Thymus (tissue), 11 donors: ENCODE results near the gene TIMM22. TPM values are rescaled to one million over a fixed set of nuclear protein-coding genes. Genes with fewer than 3 reads are reported as not detected.

ENCODE experiments used
- DNase-seq, 9 donors: peaks; one replicate each; pipeline ENCODE4 v3.0.0-alpha.2; 2013; ENCODE audit warnings: low spot score in 9 of 9, low read depth in 6 of 9, missing footprints in 1 of 9
- H3K27ac ChIP-seq, 2 donors: one replicate each; pipeline ENCODE4 v1.5.1; 2013; ENCODE audit warnings: control low read depth in 1 of 2, low read depth in 1 of 2, low read length in 1 of 2, mild to moderate bottlenecking in 1 of 2, moderate library complexity in 1 of 2
- H3K27me3 ChIP-seq, 2 donors: one replicate each; pipeline ENCODE4 v1.5.1; 2013; ENCODE audit warnings: low read length in 1 of 2; ENCODE audit not compliant: control insufficient read depth in 2 of 2, insufficient read depth in 1 of 2
- H3K36me3 ChIP-seq, 2 donors: one replicate each; pipeline ENCODE4 v1.5.1; 2013; ENCODE audit warnings: low read length in 1 of 2, mild to moderate bottlenecking in 1 of 2, moderate library complexity in 1 of 2; ENCODE audit not compliant: control insufficient read depth in 2 of 2, insufficient read depth in 2 of 2
- H3K4me1 ChIP-seq, 2 donors: one replicate each; pipeline ENCODE4 v1.5.1; 2013; ENCODE audit warnings: low read length in 2 of 2; ENCODE audit not compliant: control insufficient read depth in 2 of 2, insufficient read depth in 2 of 2
- H3K4me3 ChIP-seq, 2 donors: one replicate each; pipeline ENCODE4 v1.5.1; 2013; ENCODE audit warnings: low read length in 2 of 2, control low read depth in 1 of 2, mild to moderate bottlenecking in 1 of 2
- H3K9me3 ChIP-seq, 2 donors: one replicate each; pipeline ENCODE4 v1.5.1; 2013; ENCODE audit warnings: low read length in 1 of 2, mild to moderate bottlenecking in 1 of 2; ENCODE audit not compliant: control insufficient read depth in 2 of 2, insufficient read depth in 1 of 2
- WGBS: extraction: QIAGEN DNeasy Blood & Tissue Kit; methylation state at CpG from one replicate; pipeline ENCODE4 v1.1.7; 2013; 5-methylcytosine and 5-hydroxymethylcytosine counted together
- polyA plus RNA-seq: library from polyadenylated mRNA; stranded (reverse); fragments of 200-250 nt; gene quantifications from one replicate; pipeline ENCODE4 v1.2.3, GENCODE V29; 2013
- total RNA-seq: library from RNA; stranded (reverse); fragments of 120-200 nt; gene quantifications from one replicate; pipeline ENCODE4 v1.2.4, GENCODE V29; 2013
- donor health status: healthy.

The TIMM22 gene
- total and polyA plus RNA-seq, 2 donors = 7.1 to 9.0 TPM

DNA sequence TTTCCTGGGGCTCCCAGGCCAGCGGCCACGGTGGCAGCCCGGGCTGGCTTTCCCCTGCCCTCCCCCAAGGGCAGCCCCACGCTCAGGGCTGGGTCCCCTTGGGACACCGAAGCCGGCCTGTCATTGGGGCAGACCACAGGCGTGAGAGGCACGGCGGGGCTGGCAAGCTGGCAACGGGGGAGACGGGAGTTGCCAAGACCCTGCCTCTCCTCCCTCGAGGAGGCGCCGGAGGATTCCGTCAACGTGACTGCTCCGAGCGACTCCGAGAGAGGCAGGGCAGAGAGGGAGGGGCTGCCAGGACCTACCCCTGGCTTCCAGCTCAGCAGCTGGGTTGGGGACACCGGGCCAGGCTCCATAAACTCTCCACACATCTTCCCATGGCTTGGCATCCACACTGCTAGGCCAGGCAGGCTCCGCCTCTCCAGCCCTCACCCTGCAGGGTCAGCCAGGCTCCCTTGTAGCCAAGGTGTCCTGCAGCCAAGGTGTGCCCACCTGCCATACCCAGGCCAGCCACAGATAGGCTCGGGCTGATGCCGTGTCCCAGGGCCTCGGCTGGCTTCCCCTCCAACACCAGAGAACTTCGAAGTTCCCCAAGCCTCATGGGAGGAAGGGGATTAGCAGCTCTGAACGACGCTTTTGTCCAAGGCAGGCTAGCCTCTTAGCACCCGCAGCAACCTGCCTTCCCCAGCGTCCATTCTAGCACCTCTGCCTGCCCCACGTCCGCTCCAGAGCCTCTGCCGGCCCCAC is 25.5 kb downstream of the TIMM22 start:
- H3K4me3 ChIP-seq = no peak overlapping the region
- H3K27me3 ChIP-seq = no peaks in the 10 kb centered on the region
- H3K9me3 ChIP-seq = no peaks in the 10 kb centered on the region
- H3K36me3 ChIP-seq = peaks cover 0 to 10% of the 10 kb centered on the region in 2 donors
- DNase-seq = no peak
- H3K27ac ChIP-seq = no peak overlapping the region
- 95% methylated on average over 32 of the region's 32 CpGs for WGBS
- H3K4me1 ChIP-seq = no peaks in the 10 kb centered on the region

GRCh38 chr17:1024076-1024475 is 27.1 kb downstream of the TIMM22 start:
- H3K27ac ChIP-seq = no peak overlapping the region
- 97% methylated on average over 27 of the region's 27 CpGs for WGBS
- H3K4me3 ChIP-seq = no peak overlapping the region
- no peaks in the 10 kb centered on the region for H3K9me3 ChIP-seq
- H3K27me3 ChIP-seq = no peaks in the 10 kb centered on the region
- no peak for DNase-seq
- H3K4me1 ChIP-seq = no peaks in the 10 kb centered on the region
- peaks cover 0 to 14% of the 10 kb centered on the region in 2 donors for H3K36me3 ChIP-seq

DNA sequence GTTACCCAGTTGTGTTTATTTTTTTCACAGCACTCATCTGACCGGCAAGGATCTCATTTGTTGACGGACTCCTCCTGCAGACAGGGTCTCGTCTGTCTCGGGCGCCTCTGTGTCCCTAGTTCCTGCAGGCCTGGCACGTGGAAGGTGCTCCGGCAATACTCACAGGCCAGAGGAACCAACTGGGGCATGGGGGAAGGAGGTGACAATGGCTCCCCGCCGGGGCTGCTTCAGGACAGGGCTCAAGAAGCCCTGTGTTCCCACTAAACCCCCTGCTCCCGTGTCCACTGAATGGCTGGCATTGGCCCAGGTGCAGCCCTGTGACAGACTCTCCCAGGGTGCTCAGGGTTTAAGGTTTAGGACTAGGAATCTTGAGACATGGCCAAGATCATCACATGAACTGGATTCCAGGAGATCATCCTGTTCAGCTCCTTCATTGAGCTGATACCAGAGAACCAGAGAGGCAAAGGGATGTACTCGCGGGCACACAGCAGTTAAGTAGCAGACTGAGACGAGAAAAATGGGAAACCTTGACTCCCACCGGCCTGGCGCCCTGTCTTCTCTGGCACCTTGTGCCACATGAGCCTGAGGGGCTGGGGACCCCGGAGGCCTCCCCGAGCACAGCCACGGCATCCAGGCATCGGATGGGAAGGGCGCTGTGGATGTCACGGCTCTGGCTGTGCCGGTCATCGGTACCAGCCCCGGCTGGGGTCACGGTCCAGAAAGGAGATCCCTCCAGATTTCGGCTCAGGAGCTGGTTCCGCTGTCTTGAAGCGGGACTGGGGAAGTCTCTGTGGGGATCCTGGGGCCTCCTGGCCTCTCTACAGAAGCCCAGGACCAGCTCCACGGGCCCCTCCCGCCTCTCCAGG is 29.0 kb downstream of the TIMM22 start:
- H3K27me3 ChIP-seq = no peaks in the 10 kb centered on the region
- no peak for DNase-seq
- H3K4me3 ChIP-seq = no peak overlapping the region
- H3K36me3 ChIP-seq = peaks cover 0 to 14% of the 10 kb centered on the region in 2 donors
- H3K27ac ChIP-seq = no peak overlapping the region
- no peaks in the 10 kb centered on the region for H3K9me3 ChIP-seq
- WGBS = 97% methylated on average over 30 of the region's 30 CpGs
- no peaks in the 10 kb centered on the region for H3K4me1 ChIP-seq

DNA sequence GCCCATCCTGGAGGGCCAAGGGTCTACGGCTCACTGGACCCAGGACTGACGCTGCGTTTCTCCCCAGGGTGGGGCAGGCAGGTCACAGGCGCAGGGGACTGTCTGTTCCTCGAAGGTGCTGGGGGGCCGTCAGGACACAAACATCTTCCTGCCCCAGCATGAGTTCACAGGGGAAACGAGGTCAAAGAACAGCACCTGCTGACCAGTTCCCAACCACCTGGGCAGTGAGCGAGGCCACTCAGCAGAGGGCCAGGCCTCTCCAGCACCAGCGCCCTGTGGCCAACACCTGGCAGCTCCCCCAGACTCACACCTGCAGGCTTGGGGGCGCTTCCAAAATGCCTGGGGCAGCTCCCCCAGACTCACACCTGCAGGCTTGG is 29.7 kb downstream of the TIMM22 start:
- DNase-seq = no peak
- H3K36me3 ChIP-seq = peaks cover 0 to 14% of the 10 kb centered on the region in 2 donors
- 96% methylated on average over 10 of the region's 10 CpGs for WGBS
- H3K27me3 ChIP-seq = no peaks in the 10 kb centered on the region
- no peaks in the 10 kb centered on the region for H3K9me3 ChIP-seq
- no peak overlapping the region for H3K4me3 ChIP-seq
- H3K4me1 ChIP-seq = no peaks in the 10 kb centered on the region
- H3K27ac ChIP-seq = no peak overlapping the region

DNA sequence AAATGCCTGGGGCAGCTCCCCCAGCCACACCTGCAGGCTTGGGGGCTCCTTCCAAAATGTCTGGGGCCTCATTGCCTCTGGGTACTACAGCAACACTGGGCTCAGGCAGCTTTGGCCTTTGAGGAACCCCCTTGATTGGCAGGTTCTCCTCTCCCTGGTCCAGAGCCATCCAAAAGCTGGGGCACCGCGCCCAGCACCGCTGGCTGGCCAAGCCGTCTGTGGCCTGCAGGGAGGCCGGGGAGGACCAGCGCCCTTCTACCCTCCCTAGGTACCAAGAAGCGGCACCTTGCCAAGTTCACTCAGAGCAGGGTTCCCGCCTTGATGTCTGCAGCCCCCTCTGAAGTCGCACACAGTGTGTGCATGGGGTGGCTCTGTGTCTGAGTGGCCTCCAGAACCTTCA is 30.1 kb downstream of the TIMM22 start:
- no peak for DNase-seq
- H3K36me3 ChIP-seq = peaks cover 0 to 14% of the 10 kb centered on the region in 2 donors
- 98% methylated on average over 9 of the region's 9 CpGs for whole genome bisulfite sequencing
- H3K4me1 ChIP-seq = no peaks in the 10 kb centered on the region
- no peaks in the 10 kb centered on the region for H3K9me3 ChIP-seq
- no peaks in the 10 kb centered on the region for H3K27me3 ChIP-seq
- no peak overlapping the region for H3K4me3 ChIP-seq
- H3K27ac ChIP-seq = no peak overlapping the region

DNA sequence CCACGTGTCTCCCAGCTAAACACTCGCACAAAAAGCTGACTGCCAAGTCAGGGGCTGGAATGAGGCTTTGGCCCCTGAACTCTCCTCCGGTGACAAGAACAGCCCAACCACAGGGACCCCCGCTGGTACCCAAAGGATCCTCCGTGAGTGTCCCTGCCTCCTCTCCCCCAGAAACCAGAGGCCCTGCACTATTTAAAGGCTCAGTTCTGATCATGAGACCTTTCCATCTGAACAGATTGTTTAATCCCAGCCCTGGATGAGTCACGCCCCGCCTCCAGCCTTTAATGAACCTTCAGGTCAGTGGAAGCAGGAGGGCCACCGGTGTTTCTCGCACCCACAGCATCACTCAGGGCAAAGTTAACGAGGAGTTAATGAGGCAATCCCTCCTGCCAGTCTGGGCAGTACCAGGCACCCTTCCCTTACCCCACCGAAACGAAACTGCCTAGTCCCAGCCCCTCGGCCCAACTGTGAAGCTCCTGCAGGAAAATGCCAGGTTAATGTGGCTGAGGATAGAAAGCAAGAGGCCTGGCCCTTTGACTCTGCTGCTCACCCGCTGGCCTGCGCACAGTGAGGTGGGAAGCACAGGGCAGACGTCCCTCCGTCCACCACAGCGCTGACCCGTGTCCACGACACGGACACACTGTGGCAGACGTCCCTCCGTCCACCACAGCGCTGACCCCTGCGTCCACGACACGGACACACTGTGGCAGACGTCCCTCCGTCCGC is 32.4 kb downstream of the TIMM22 start:
- Histone ChIP-seq H3K27me3 (no peaks in the 10 kb centered on the region), H3K4me3 (no peak overlapping the region), H3K27ac (no peak overlapping the region), H3K4me1 (no peaks in the 10 kb centered on the region), H3K36me3 (peaks cover 0 to 25% of the 10 kb centered on the region in 2 donors), H3K9me3 (no peaks in the 10 kb centered on the region)
- 88% methylated on average over 30 of the region's 30 CpGs for WGBS
- no peak for DNase-seq

GRCh38 chr17:1029922-1030644 is 33.2 kb downstream of the TIMM22 start:
- no peak overlapping the region for H3K4me3 ChIP-seq
- no peaks in the 10 kb centered on the region for H3K4me1 ChIP-seq
- peaks cover 0 to 25% of the 10 kb centered on the region in 2 donors for H3K36me3 ChIP-seq
- DNase-seq = no peak
- WGBS = 95% methylated on average over 20 of the region's 20 CpGs
- no peaks in the 10 kb centered on the region for H3K27me3 ChIP-seq
- H3K27ac ChIP-seq = no peak overlapping the region
- H3K9me3 ChIP-seq = no peaks in the 10 kb centered on the region

- Histone ChIP-seq H3K36me3 (peaks cover 0 to 25% of the 10 kb centered on the region in 2 donors), H3K27ac (no peak overlapping the region), H3K4me3 (no peak overlapping the region), H3K4me1 (no peaks in the 10 kb centered on the region), H3K27me3 (no peaks in the 10 kb centered on the region), H3K9me3 (peaks cover 0 to 4% of the 10 kb centered on the region in 2 donors)
- WGBS = 95% methylated on average over 45 of the region's 45 CpGs
- no peak for DNase-seq
Observed at GRCh38 chr17:1030684-1031532, 34.0 kb downstream of the TIMM22 start.
